Gastroesophageal sphincter (tissue), 3 donors: ENCODE data around the gene RNF182.

Experiments used
- POLR2A ChIP-seq, 2 donors: fragments of 450-650 bp; IDR thresholded peaks; one replicate each; pipeline ENCODE4 v1.6.1; 2017; ENCODE audit warnings: antibody characterized with exemption in 2 of 2, mild to moderate bottlenecking in 2 of 2, moderate library complexity in 1 of 2
- TF ChIP-seq, protein P1 (sequence below), 4 experiments: fragments of 200-600 bp in 2 of 4; fragments of 450-650 bp in 2 of 4; sonication (generic) in 1 of 4; IDR thresholded peaks; one replicate each; pipeline ENCODE4 v1.5.1; 2017 to 2019; ENCODE audit warnings: antibody characterized with exemption in 4 of 4, mild to moderate bottlenecking in 2 of 4, moderate library complexity in 2 of 4

DNA sequence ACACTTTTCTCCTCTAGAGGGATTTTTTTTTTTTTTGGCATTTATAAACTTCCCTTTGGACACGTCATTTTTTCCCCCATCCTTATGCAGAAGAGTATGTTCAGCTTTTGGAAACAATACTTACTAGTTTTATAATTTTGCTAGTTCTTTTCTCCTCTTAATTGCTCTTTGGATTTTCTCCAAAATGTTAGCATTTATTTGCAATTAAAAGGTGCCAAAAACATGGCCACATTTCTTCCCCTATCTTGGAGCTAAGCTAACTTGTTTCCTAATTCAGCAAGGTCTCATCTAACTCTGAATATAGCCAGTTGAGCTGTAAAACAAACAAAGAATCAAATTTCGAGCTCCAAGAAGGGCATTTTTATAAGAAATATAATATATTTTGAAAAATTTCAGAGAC is 39.2 kb upstream of the RNF182 start:
- TF ChIP-seq, protein P1, sequence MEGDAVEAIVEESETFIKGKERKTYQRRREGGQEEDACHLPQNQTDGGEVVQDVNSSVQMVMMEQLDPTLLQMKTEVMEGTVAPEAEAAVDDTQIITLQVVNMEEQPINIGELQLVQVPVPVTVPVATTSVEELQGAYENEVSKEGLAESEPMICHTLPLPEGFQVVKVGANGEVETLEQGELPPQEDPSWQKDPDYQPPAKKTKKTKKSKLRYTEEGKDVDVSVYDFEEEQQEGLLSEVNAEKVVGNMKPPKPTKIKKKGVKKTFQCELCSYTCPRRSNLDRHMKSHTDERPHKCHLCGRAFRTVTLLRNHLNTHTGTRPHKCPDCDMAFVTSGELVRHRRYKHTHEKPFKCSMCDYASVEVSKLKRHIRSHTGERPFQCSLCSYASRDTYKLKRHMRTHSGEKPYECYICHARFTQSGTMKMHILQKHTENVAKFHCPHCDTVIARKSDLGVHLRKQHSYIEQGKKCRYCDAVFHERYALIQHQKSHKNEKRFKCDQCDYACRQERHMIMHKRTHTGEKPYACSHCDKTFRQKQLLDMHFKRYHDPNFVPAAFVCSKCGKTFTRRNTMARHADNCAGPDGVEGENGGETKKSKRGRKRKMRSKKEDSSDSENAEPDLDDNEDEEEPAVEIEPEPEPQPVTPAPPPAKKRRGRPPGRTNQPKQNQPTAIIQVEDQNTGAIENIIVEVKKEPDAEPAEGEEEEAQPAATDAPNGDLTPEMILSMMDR (IDR thresholded peaks at IDR 0.05), result no peak
- TF ChIP-seq POLR2A (IDR thresholded peaks at IDR 0.05), result no peak
